ENCODE results near the gene APOBEC3C.
"Not testable (repeated sequence)": the region's sequence is repeated elsewhere in the genome, so short reads cannot be mapped to it uniquely, and the experiment has no call there.

APOBEC3C gene

GRCh38 chr22:39013942-39014722 lies at the start of gene APOBEC3C:
Gene APOBEC3C, plus strand, starts transcription at chr22:39014257. Its CDS starts 106 bp downstream, at chr22:39014363.
- DNase-seq (ENCODE audit: low spot score): peak; percentile 44

GRCh38 chr22:38964306-38964705 lies 49.8 kb upstream of the APOBEC3C start:
- DNase-seq (ENCODE audit: low spot score): no peak

GRCh38 chr22:38964989-38965388 lies 49.1 kb upstream of the APOBEC3C start:
- no peak for DNase-seq (ENCODE audit: low spot score)

GRCh38 chr22:38965614-38966379 lies 48.3 kb upstream of the APOBEC3C start:
- no peak for DNase-seq (ENCODE audit: low spot score)

GRCh38 chr22:38966380-38966702 lies 47.7 kb upstream of the APOBEC3C start:
- no peak for DNase-seq (ENCODE audit: low spot score)

GRCh38 chr22:38966942-38967341 lies 47.1 kb upstream of the APOBEC3C start:
- DNase-seq (ENCODE audit: low spot score): no peak

- DNase-seq (ENCODE audit: low spot score): no peak
These were observed 46.3 kb upstream of the APOBEC3C start for GRCh38 chr22:38967451-38968450.

- no peak for DNase-seq (ENCODE audit: low spot score)
These were observed 45.3 kb upstream of the APOBEC3C start for GRCh38 chr22:38968801-38969200.

GRCh38 chr22:38970551-38970950 lies 43.5 kb upstream of the APOBEC3C start:
- no peak for DNase-seq (ENCODE audit: low spot score)

GRCh38 chr22:38971202-38971601 lies 42.9 kb upstream of the APOBEC3C start:
- DNase-seq (ENCODE audit: low spot score): no peak

- DNase-seq (ENCODE audit: low spot score): no peak
These were observed 42.3 kb upstream of the APOBEC3C start for GRCh38 chr22:38971791-38972190.

- DNase-seq (ENCODE audit: low spot score): no peak
These were observed 41.5 kb upstream of the APOBEC3C start for GRCh38 chr22:38972558-38972957.

GRCh38 chr22:38973289-38974169 lies 40.5 kb upstream of the APOBEC3C start:
- DNase-seq (ENCODE audit: low spot score): peak; percentile 85

GRCh38 chr22:38974170-38974825 lies 39.8 kb upstream of the APOBEC3C start:
- no peak for DNase-seq (ENCODE audit: low spot score)

GRCh38 chr22:38974826-38975175 lies 39.3 kb upstream of the APOBEC3C start:
- DNase-seq (ENCODE audit: low spot score): no peak

GRCh38 chr22:38977289-38977688 lies 36.8 kb upstream of the APOBEC3C start:
- DNase-seq (ENCODE audit: low spot score): not testable (repeated sequence)

GRCh38 chr22:38980587-38980986 lies 33.5 kb upstream of the APOBEC3C start:
- not testable (repeated sequence) for DNase-seq (ENCODE audit: low spot score)

- peak; percentile 86 for DNase-seq (ENCODE audit: low spot score)
These were observed 32.8 kb upstream of the APOBEC3C start for GRCh38 chr22:38981005-38981991.

Measured in iPS-NIHi11 (cell line).